Adipocyte (in vitro differentiated cells): ENCODE measurements around the gene ZMPSTE24.
"Not testable (repeated sequence)": the region's sequence is repeated elsewhere in the genome, so short reads cannot be mapped to it uniquely, and the experiment has no call there.

Source experiments
- DNase-seq: peaks from one replicate; pipeline ENCODE4 v3.0.0-alpha.2; 2015; ENCODE audit warnings: low read depth
- H3K27me3 ChIP-seq: replicated peaks from 2 replicates; pipeline ENCODE4 v1.7.0; 2013; ENCODE audit warnings: mild to moderate bottlenecking, low read length, moderate library complexity; ENCODE audit not compliant: control insufficient read depth, insufficient read depth
- H3K36me3 ChIP-seq: 2 replicates; pipeline ENCODE4 v1.7.0; 2013; ENCODE audit warnings: low read length, mild to moderate bottlenecking, moderate library complexity; ENCODE audit not compliant: control insufficient read depth, insufficient read depth, severe bottlenecking
- H3K4me1 ChIP-seq: 2 replicates; pipeline ENCODE4 v1.7.0; 2013; ENCODE audit warnings: mild to moderate bottlenecking, low read length, moderate library complexity; ENCODE audit not compliant: control insufficient read depth, insufficient read depth
- H3K4me3 ChIP-seq: 2 replicates; pipeline ENCODE4 v1.7.0; 2013; ENCODE audit warnings: mild to moderate bottlenecking, low read length, moderate library complexity
- H3K9ac ChIP-seq: 2 replicates; pipeline ENCODE4 v1.7.0; 2013; ENCODE audit warnings: mild to moderate bottlenecking, low read length, moderate library complexity
- H3K9me3 ChIP-seq: 2 replicates; pipeline ENCODE4 v1.7.0; 2013; ENCODE audit warnings: mild to moderate bottlenecking, low read length, moderate library complexity; ENCODE audit not compliant: control insufficient read depth

ZMPSTE24 gene

DNA sequence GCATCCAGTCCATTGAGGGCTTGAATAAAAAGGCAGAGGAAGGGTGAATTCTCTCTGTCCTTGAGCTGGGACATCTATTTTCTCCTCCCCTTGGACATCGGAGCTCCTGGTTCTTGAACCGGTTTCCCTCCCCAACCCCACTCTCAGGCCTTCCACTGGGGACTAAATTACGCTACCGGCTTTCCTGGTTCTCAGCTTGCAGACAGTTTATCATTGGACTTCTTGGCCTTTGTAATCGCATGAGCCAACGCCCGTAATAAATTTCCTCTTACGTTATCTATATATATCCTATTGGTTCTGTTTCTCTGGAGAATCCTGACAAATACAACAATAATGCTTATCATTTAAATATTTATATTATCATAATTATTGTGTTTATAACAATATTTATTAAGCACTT lies 79.4 kb downstream of the ZMPSTE24 start:
- Histone ChIP-seq H3K4me3 (no peak overlapping the region), H3K36me3 (no peaks in the 10 kb centered on the region), H3K9ac (no peak overlapping the region), H3K9me3 (peaks cover 8% of the 10 kb centered on the region), H3K4me1 (peaks cover 4% of the 10 kb centered on the region), H3K27me3 (peaks cover 12% of the 10 kb centered on the region)
- no peak for DNase-seq

DNA sequence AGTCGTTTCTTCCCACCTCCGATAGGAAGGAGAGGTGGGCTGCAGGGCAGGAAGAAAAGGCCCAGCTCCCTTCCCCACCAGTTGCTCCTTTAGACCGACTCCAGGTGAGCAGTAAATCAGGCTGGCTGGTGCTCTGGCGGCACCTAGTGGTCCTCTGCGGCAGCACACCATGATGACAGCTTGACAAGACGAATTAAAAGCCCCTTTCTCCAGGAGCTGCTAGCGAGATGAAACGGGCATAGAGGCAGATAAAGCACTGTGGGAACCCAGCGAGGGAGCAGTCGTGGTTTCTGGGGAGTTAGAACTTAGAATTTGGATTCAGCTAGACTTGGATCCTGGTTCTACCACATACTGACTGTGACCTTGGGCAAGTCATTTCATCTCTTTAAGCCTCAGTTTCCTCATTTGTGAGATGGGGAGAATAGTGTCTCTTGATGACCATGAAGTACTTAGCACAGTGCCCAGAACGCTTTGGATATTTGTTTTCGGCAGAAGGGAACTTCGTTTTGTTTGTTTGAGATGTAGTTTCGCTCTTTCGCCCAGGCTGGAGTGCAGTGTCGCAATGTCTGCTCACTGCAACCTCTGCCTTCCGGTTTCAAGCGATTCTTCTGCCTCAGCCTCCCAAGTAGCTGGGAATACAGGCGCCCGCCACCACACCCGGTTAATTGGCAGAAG lies 80.8 kb downstream of the ZMPSTE24 start:
- peaks cover 8% of the 10 kb centered on the region for H3K9me3 ChIP-seq
- no peak overlapping the region for H3K9ac ChIP-seq
- H3K36me3 ChIP-seq: no peaks in the 10 kb centered on the region
- no peak overlapping the region for H3K4me3 ChIP-seq
- H3K27me3 ChIP-seq: peaks cover 12% of the 10 kb centered on the region
- peak; percentile 89 for DNase-seq
- peaks cover 6% of the 10 kb centered on the region for H3K4me1 ChIP-seq

DNA sequence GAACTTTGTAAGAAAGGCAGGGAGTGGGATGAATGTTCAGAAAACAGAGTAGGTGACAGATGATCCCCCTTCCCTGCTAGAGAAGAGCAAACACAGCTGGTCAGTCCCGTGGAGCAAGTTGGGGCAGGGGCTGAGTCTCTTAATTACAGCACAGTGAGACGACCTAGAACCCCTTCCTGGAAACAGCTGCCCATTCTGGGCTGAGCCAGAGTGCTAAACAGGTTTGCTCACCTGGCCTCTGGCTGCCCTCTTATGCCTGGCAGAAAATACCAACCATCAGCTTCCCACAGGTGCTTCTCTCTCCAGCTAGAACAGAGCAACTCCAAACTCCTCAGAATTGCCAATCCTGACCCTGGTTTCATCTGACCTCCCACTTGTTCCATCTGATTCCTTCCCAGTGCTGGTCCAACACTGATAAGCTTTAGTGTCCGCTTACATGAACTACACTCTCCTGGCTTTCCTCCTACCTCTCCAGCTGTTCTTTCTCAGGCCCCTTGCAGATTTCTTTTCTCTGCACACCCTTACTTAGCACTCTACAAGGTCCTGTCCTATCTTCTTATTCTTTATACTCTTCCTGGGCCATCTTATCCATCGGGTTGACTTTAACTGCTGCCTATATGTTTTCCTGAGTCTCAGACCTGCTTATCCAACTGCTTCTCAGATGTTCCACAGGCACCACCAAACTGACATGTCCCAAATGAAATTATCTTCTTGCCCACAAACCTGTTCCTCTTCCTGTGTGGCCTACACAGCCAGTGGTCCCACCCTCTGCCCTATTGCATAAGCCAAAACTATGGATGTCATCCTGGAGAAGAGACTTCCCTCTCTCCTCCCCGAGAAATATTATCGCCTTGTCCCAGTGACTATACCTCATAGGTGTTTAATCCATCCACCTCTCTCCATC lies 81.6 kb downstream of the ZMPSTE24 start:
- Histone ChIP-seq H3K9me3 (peaks cover 8% of the 10 kb centered on the region), H3K36me3 (no peaks in the 10 kb centered on the region), H3K4me3 (no peak overlapping the region), H3K4me1 (peaks cover 13% of the 10 kb centered on the region), H3K27me3 (peaks cover 12% of the 10 kb centered on the region), H3K9ac (no peak overlapping the region)
- no peak for DNase-seq

DNA sequence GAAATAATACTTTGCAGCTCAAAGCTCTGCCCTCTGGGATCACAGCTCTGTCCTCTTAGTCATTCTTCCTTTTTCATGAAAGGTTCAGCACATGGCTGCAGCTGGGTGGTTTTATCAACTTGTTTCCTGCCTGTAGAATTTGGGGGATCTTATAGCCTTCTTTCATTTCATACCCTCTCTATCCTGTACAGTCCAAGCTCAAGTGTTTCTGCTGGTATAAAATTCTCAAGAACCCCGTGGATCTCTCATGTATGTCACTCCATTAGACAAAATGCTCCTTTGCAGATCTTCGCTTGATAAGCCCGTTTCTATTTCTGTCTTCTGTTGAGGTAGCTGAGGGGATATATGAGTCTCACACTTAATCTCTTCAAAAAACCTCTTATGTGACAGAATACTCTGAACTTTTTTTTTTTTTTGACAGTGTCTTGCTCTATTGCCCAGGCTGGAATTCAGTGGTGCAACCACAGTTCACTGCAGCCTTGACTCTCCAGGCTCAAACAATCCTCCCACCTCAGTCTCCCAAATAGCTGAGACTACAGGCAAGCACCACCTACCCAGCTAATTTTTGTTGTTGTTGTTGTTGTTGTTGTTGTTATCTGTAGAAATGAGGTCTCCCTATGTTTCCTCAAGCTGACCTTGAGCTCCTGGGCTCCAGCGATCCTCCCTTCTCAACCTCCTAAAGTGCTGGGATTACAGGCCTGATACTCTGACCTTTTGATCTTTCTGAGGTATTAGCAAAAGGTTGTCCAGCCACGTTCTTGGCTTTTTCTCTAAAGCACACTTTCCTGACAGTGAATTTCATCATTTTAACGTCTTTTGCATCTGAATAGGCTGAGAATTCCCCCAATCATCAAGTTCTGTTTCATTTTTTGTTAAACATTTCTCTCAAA lies 83.7 kb downstream of the ZMPSTE24 start:
- Histone ChIP-seq H3K9ac (no peak overlapping the region), H3K4me3 (no peak overlapping the region), H3K36me3 (no peaks in the 10 kb centered on the region), H3K4me1 (peaks cover 16% of the 10 kb centered on the region), H3K9me3 (peaks cover 8% of the 10 kb centered on the region), H3K27me3 (peaks cover 12% of the 10 kb centered on the region)
- DNase-seq: peak; percentile 22

DNA sequence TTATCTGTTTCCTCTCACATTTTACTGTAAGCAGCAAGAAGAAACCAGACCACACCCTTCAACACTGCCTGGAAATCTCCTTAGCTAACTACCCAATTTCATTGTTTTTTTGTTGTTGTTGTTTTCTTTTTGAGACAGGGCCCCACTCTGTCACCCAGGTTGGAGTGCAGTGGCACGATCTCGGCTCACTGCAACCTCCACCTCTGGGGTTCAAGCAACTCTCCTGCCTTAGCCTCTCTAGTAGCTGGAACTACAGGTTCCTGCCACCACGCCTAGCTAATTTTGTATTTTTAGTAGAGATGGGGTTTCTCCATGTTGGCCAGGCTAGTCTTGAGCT lies 84.3 kb downstream of the ZMPSTE24 start:
- not testable (repeated sequence) for H3K36me3 ChIP-seq, DNase-seq, H3K4me3 ChIP-seq, H3K9ac ChIP-seq, H3K9me3 ChIP-seq
- H3K4me1 ChIP-seq: peaks cover 16% of the 10 kb centered on the region
- peaks cover 12% of the 10 kb centered on the region for H3K27me3 ChIP-seq
